Activated CD4-positive, alpha-beta T cell treated with anti-CD3 and anti-CD28 coated beads for 4 hours (primary cell): Measurements from ENCODE around the gene TREX2.

Source experiments
- DNase-seq, 2 donors: peaks; one replicate each; pipeline ENCODE4 v3.0.0-alpha.2; 2020

The TREX2 gene

DNA sequence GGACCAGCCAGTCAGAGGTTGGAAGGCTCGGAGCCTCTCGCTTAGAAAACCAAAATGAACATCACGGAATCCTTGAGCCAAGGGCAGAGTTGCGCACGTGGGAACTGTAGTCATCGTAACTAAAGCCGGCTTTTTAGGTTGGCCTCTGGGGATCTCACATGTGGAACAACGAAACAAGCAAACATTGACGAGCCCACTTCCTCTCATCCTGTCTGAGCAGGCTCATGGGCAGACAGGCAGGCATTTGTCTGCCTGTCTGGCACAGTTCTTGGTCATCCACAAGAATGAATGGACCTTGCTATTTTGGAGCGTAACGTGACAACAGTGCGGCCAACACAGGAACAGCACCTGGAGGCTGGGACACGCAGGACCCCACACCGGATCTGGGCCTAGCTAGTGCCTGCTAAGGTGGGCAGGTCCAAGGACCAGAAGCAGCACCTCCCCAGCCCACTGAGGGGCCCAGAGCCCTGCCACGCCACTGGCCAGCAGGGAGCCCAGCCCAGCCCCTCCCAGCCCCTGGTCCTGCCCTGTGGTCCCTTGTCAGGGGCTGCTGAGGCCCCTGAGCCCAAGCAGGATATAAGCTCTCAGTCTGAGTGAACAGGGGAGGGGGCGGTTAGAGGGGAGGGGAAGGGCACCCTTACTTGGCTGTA is 9.2 kb upstream of the TREX2 start:
- no peak for DNase-seq

DNA sequence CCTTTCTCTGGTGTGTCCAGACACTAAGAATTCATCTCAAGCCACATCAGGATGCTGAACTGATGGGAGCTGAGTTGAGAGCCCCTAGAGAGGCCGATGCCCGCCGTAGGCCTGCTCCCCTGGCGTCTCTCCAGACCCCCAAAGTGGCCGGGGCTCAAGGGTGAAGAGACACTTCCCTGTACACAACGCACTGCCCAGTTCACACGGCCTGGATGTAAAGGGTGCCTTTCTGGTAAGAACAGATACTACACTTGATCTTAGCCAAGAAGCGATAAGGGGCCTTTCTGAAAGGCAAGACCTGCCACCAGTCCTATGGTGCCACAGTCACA is 5.1 kb upstream of the TREX2 start:
- no peak for DNase-seq

DNA sequence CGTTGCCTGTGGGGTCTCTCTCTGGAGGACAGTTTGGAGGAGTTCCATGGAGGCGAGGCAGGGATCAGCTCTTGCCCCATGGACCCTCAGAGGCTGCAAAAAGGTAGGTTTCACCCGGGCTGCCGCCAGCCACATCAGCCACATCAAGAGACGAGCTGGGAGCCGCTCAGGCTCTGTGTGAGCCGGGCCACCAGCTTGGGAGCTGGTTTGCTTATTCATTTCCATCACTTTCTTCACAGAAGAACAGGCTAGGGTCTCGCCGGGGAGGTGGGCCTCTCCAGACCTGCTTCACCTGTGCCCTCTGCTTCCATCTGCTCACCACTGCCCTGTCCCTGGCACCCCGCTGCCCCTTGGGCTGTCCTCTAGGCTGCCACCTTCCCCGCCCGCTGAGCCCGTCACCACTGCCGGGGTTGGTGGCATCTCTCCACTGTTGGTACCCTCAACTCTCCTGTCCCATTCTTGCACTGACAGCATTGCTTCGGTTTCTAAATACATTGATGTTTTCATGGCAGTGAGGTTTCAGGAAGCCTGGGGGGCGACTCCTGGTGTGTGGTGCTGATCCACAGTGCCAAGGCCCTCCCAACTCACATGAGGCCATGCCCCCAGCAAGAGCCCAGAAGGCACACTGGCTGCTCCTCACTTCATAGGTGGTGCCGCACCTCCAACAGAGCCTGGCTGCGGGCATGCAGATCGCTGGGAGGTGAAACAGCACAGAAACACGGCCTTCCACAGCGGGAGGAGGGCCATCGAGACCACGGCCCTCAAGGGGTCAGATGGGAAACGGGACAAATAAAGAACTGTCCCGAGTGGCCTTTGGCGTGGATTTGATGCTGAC is 4.5 kb upstream of the TREX2 start:
- DNase-seq: no peak

DNA sequence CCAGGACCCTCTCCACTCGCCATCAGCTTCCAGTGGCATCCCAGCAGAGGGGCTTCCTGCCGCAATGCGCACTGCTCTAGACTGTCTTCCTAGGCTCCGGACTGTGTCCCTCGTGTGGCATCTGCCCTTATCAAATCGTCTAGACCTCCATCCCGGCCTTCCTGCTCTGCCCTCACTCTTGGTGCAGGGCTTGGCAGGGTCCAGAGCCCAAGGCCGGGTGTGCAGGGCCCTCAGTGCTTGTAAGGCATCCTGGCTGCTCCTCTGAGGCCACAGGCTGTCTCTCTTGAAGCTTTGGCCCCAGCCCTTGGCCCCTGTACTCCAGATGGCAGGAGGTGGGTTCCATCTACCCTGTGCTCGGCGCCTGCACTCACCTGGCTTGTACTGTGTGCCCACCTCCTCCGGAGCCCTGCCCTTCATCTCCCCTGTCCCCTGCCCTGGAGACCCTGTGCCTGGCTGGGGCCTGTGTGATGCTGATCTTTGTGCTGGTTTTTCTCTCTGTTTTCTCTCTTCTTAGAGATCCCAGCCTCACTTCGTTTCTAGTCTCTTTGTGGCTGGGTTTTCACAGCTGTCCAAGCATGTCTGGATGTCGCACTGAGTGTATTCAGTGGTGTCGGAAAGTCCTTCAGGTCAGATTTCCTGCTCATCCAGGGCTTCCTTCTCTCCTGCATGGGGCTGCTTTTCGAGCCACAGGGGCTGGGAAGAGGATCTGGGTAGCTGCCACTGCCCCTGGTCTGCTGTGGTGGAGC is 3.7 kb upstream of the TREX2 start:
- no peak for DNase-seq

DNA sequence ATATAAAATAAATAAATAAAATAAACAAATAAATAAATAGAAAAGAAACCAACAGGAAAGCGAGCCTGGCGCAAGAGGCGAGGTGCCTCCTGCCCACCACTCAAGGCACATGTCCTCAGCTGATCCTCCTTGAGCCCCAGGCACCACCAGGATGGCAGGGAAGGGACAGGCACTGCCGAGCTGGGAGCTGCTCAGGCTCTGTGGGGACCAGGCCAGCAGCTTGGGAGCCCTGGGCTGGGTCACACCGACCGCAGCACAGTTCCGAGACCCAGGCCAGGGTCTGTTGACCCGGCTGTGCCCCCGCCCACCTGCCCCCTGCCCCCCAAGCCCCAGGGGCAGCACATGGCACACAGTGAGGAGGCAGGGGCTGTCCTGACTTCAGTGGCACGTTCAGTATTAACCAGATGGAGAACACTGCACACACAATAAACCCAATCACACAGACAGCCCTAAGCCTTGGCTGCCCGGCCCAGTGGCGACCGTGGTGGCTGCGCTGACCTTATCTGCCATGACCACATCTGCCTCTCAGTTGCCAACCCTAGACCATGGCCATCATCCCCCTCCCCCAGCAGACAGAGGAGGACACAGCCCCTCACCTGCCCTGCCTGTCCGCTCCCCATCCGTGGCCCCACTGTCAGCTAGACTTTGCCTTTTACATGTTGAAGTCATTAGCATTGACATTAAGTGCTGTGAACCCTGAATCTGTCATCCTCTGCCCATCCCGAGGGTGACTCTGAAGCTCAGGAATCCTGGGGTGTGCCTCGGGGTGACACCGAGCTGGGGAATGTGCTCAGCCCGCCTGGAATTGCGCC is 2.9 kb upstream of the TREX2 start:
- no peak for DNase-seq

DNA sequence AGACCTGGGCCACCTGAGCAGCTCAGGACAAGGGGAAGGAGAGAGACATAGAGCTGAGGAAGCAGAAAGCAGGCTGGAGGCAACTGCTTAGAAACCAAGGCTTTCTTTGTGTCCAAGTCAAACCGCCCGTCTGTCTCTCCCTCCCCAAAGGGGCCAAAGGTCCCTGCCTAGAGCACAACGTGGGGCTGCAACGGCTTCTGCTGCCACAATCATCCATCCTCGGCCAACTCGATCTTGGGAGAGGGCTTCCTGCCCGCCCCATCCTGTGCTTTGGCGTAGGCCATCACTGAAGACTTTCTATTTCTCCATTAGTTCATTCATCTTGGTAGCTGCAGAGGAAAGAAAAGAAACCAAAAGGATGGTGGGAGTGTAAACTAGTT is 1.7 kb upstream of the TREX2 start:
- no peak for DNase-seq

DNA sequence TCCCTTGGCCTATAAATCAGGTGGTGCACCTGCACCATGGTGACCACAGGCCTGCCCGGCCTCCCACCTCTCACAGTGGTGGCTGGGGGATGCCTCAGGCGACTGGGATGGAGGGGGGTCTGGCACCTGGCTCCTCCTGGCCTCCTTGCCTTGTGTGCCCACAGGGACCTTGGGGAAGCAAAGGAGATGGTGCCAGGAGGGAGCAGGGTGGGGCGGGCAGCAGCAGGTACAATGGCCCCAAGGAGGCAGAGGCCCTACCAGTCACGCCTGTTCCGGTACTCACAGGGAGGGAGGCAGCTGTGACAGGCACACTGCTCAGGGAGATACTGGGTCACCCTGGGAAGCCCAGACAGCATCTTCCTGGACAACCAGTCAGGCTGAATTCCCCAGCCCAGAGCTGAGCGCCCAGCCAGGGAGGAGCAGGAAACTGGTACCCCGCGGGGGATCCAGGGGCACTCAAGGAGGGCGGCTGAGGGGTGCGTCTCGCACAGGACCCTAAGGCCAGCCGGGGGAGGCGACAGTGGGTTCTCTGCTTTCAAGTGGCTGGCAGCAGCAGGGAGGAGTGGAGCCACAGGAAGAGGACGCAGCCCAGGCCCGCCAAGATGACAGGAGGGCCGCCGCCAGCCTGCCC is 1.2 kb upstream of the TREX2 start:
- no peak for DNase-seq

DNA sequence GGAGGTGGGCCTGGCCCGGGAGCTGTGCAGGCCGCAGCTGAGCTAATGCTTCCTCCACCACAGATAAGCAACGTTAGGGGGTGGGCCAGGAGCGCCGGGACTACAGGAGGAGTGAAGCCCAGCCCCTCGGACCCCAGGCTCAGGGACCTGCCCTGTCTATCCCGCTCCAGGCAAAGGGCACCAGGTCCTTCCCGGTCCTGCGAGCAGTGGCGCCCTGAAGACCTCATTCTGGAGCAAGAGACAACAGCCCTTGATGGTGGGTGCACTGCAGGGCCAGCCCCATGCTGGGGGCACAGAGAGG is 730 bp upstream of the TREX2 start:
- DNase-seq: no peak

DNA sequence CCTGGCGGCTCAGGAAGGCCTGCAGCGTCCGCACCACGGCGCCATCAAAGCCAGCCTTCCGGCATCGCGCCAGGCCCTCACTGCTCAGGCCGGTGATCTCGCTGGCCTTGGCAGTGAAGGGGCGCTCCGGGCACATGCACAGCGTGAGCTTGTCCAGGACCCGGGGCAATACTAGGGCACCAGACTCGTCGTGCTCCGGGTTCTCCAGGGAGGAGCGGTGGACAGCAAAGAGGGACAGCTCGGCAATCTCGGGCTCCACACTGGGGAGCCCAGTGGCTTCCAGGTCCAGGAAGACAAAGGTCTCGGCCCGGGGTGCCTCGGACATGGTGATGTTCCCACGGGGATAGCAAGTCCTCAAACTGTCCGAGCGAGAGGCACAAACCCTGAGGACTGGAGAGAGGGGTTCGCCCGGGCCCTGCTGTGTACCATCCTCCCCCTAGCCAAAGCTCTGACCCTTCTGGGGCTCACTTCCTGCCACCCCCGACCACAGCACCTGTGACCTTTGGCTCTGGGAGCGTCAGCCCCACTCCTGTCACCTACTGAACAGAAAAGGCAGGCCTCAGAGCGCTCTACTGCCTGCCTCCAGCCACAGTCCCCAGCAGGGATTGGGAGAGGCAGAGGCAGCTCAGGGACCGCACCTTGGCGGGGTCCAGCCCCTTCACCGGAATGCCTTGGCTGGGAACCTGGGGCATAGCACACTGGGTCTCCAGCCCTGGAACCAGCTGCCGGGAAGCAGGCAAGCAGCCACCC is 575 bp downstream of the TREX2 start:
- DNase-seq: no peak

DNA sequence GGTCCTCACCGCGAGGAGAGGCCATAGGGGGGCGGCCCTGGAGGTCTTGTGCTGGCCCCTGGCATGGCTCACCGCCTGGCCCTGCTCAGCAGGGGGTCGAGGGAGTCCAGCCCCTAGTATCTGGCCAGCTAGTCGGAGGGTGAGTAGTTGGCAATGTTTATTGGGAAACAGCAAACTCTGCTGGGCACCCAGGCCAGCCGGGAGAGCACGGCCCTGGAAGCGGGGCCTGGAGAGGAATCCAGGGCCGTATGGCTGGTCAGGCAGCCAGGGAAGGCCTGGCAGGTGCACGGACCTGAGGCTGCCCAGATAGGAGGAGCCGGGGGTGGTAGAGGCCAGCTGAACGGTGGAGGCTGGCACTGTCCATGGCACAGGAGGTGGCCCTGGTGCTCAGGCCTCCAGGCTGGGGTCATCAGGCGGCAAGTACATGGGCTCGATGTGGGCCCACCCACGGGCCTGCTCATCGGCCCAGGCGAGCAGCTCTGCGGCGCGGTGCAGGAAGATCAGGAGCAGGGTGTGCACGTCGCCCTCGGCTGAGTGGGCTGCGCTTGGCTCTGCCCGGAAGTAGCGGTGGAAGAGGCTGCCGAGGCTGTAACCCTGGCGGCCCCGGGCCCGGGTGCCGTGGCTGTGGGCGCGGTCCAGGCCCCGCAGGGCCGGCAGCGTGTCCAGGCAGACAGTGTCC is 1.4 kb downstream of the TREX2 start:
- DNase-seq: no peak

DNA sequence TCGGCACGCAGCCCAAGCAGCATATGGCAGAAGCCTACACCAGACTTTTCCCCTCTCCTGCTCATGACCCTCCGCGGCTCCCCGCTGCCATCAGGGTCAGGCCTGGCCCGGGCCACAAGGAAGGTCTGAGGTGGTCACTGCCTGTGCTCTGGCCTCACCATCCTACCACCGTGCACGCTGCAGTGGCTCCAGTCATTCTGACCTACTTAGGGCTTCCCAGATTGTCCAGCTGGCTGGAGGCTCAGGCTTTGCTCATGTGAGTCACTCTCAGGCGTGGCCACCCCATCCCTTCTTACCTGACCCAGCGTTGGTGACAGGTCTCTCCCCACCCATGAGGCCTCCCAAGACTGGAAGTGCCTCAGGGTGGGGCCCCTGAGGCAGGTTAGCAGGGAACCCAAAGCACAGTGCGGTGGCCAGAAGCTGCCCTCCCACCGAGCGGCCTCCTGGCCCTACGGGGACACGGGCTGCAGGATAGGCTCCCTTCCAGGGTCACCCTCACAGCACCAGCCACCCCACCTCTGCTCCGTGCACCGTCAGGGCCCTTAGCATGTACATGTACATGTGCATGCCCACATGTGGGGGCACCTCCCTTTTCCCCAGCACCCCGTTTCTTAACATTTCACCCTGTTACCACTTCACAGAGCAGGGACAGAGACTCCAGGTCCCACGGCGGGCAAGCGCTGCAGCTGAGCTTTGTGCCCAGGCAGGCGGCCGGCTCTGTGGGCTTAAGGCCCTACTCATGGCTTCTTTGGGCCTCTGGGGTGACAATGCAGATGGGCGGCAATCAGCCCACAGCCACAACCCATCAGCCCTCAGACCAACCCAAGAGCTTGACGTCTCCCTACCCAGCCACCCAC is 2.2 kb downstream of the TREX2 start:
- DNase-seq: no peak

DNA sequence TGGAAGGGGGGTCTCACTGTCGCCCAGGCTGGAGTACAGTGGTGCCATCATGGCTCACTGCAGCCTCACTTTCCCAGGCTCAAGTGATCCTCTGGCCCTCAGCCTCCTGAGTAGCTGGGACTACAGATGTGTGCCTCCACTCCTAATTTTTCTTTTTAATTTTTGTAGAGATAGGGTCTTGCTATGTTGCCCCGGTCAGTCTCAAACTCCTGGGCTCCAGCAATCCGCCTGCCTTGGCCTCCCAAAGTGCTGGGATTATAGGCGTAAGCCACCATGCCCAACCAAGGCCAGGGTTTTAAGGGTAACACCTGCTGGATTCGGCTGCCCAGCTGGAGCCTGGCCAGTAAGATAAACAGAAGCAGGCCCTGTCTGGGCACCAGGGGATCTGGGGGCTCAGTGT is 3.4 kb downstream of the TREX2 start:
- no peak for DNase-seq

DNA sequence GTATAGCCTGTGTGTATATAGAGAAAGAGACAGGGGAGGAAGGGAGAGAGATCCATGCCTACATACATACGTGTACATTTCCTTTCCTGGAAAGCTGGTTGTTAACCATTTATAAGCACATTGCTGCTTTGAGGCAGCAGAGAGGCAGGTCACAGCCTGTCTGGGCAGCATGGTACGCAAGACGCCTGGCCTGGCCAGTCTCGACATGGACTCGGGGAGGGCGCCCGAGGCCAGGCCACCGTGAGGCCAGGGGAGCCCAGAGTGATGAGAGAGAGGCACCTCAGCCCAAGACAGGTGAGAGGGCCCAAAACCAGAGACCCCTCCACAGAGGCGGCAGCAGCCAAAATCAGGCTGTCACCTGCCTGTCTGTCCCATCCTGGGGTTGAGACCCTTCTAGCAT is 3.9 kb downstream of the TREX2 start:
- DNase-seq: no peak

DNA sequence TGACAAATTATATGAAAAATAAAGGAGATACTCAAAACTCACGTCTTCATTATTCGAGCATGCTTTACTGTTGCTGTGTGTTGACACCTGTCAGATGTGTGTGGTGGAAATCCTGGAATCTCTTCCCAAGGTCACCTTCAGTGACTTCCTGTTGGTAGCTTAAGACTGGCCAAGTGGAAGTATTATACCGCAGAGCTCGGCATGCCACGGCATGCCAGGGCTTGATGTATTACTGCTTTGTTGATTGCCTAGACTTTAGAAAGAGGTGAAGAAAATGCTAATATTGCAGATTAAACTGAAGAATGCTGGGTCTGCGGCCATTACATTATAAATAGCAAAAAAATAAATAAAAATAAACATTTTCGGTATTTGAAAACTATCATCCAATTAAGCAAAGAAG is 4.6 kb downstream of the TREX2 start:
- DNase-seq: no peak

DNA sequence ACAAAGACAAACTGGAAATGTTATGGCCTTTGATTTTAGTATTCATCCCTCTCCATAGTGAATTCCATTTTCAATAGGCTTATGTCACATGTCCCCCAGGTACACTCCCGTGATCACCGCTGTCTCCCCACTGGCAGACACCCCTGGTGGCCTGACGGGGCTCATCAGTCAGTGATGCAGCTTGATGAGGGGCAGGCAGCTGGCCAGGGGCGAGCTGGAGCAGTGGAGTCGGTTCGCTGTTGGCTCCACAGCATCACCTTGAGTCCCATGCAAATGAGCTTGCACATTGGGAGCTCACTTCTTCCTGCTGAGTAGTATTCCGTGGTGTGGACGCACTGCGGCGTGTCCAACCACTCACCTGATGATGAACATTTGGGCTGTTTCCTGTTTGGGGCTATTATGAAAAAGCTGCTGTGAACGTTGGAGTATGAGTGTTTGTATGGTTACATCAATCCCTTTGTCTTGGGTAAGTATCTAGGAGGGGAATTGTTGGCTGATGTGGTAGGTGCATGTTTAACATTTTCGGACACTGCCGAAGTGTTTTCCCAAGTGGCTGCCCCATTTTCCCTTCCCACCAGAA is 5.2 kb downstream of the TREX2 start:
- no peak for DNase-seq

DNA sequence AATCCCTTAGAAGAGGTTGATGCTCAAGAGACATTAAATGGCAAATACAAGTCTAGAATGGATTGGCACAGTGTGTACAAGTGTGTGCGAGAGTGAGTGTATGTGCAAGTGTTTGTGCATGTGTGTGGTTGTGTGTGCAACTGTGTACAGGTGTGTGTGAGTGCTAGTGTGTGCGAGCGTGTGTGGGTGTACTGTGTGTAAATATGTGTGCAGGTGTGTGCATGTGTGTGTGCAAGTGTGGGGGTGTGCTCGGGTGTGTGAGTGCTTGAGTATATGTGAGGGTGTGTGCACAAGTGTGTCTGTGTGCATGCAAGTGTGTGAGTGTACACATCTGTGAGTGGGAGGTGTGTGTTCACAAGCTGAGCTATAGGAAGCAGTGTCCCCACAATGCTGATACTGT is 5.9 kb downstream of the TREX2 start:
- DNase-seq: no peak

DNA sequence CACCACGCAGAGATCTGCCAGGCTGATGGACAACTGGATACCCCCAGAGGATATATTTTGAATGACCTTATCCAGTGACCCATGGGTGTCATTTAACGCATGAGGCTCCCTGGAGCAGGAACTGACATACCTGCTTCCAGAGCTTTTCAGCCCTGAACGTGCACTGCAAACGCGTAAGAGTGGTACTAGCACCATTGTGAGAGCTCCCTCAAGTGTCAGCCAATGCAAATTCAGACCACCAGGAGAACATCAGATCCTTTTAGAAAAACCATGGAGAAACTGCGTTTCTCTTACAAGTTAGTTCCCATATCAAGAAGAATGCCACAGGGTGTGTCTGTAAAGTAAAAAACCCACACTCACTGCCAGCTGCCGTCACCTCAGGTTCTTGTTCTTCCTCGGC is 7.3 kb downstream of the TREX2 start:
- no peak for DNase-seq

DNA sequence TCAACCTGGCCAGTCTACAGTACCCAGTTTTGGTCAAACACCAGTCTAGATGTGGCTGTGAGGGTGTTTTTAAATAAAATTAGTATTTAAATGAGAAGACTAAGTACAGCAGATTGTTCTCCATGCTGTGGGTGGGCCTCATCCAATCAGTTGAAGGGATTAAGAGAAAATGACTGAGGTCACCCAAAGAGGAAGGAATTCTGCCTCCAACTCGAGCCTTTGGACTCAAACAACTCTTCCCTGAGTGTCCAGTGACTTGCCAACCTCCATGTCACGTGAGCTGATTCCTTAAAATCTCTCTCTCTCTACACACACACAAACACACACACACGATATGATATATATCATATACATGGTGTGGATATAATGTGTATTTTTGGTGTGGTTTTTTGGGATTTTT is 10.0 kb downstream of the TREX2 start:
- no peak for DNase-seq

DNA sequence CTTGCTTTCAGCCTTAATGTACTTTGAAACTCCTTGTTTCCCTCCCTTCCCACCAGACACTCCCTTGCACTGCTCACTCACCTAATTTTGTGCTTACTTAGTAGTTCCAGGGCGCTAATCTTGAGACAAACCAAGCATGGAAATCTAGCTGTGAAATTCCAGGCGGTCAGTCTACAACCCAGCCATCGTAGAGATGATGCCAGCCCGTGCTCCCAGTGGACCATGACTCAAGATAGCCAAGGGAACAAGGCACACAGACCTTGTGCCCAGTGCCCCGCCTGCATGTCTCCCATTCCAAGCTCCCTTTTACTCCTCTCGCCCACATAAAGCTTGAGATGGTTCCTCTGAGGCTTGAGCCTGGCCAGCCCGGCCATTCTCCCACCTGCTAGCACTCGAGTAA is 11.1 kb downstream of the TREX2 start:
- DNase-seq: no peak

DNA sequence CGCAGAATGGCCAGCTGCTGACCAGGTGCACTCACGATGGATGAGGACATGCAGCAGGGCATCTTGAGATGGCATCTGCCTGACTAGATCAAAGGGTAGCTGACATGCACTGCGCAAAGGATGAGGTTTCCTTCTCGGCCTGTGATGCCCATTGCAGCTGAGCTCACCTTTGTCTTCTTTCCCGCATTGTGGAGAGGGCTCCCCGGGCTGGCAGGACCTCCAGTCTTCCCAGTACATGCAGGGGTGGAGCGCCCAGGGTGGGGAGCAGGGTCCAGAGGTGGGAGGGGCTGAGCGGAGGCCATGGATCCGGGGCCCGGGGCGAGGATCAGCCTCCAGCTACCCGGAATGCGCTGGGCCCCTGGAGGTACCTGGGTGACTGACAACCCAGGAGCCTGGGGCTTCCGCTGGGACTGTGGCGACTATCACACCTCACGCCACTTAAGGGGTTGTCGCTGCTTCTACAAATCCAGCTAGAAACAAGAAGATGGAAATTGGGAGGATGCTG is 12.0 kb downstream of the TREX2 start:
- DNase-seq: no peak
